Measurements from ENCODE around the gene AIMP2.
"Not testable (repeated sequence)": the region's sequence is repeated elsewhere in the genome, so short reads cannot be mapped to it uniquely, and the experiment has no call there.

The AIMP2 gene

DNA sequence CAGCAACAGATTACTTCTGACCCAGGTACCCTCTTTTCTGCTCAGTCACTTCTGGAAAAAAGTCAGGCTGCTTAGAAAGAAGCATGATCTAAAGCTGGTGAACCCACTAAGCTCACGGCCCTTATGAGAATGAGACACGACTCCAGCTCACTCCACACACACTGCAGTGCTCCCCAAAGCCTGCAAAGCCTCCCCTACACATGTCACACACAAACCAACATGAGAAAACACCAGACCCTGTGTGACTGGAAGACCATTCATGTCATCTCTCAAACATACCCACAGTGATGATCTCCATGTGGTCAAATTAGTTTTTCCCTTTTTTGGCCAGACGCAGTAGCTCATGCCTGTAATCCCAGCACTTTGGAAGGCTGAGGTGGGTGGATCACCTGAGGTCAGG lies 22.5 kb downstream of the AIMP2 start:
- no peak overlapping the region for H3K4me3 ChIP-seq (replicated peaks; ENCODE audit: low read depth, low read length)
- DNase-seq (ENCODE audit: extremely low read depth, low read depth) = no peak
- TF ChIP-seq, protein P1, sequence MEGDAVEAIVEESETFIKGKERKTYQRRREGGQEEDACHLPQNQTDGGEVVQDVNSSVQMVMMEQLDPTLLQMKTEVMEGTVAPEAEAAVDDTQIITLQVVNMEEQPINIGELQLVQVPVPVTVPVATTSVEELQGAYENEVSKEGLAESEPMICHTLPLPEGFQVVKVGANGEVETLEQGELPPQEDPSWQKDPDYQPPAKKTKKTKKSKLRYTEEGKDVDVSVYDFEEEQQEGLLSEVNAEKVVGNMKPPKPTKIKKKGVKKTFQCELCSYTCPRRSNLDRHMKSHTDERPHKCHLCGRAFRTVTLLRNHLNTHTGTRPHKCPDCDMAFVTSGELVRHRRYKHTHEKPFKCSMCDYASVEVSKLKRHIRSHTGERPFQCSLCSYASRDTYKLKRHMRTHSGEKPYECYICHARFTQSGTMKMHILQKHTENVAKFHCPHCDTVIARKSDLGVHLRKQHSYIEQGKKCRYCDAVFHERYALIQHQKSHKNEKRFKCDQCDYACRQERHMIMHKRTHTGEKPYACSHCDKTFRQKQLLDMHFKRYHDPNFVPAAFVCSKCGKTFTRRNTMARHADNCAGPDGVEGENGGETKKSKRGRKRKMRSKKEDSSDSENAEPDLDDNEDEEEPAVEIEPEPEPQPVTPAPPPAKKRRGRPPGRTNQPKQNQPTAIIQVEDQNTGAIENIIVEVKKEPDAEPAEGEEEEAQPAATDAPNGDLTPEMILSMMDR (IDR thresholded peaks at IDR 0.05; ENCODE audit: low read depth, low read length, missing control alignments) = no peak

DNA sequence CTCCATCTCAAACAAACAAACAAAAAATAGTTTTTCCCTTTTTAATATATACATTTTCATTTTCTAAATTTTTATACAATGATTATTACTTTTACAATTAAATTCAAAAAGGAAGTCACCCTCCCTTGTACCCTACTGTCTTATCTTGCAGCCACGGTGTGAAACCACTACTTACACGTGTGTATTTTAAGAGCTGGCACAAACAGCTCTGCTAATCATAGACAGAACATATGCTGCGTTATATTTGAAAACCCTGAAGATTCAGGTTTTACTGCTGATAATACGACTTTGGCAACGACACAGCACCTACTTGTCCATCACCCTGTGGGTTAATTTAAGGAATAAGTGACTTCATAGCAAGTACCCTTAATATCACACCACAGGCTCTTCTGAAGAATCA lies 23.1 kb downstream of the AIMP2 start:
- TF ChIP-seq, protein P1 (IDR thresholded peaks at IDR 0.05; ENCODE audit: low read depth, low read length, missing control alignments) = no peak

DNA sequence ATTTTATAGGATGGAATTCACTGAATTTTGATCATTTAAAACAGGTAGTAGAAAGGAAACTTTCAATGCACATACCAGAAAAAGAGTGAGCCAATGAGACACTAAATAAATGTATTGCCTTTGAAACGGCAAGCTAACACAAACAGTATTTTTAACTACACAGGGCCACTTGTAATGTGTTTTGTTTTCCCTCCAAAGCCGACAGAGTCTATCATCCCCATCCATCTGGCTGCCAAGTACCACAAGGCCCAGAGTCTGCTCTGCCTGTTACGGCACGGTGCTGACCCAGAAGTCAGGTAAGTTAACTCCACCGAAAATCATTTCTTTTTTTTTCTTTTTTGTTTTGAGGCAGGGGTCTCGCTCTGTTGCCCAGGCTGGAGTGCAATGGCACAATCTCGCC lies 23.6 kb downstream of the AIMP2 start:
- TF ChIP-seq, protein P1 (IDR thresholded peaks at IDR 0.05; ENCODE audit: low read depth, low read length, missing control alignments) = no peak
- no peak overlapping the region for H3K4me3 ChIP-seq (replicated peaks; ENCODE audit: low read depth, low read length)
- no peak for DNase-seq (ENCODE audit: extremely low read depth, low read depth)

More for the DNA sequence above, 23.1 kb downstream of the AIMP2 start:
- H3K4me3 ChIP-seq (replicated peaks; ENCODE audit: low read depth, low read length) = no peak overlapping the region
- no peak for DNase-seq (ENCODE audit: extremely low read depth, low read depth)

GRCh38 chr7:6035165-6035564 lies 26.1 kb downstream of the AIMP2 start:
- H3K4me3 ChIP-seq (replicated peaks; ENCODE audit: low read depth, low read length) = no peak overlapping the region
- DNase-seq (ENCODE audit: extremely low read depth, low read depth) = no peak
- TF ChIP-seq, protein P1 (IDR thresholded peaks at IDR 0.05; ENCODE audit: low read depth, low read length, missing control alignments) = no peak

DNA sequence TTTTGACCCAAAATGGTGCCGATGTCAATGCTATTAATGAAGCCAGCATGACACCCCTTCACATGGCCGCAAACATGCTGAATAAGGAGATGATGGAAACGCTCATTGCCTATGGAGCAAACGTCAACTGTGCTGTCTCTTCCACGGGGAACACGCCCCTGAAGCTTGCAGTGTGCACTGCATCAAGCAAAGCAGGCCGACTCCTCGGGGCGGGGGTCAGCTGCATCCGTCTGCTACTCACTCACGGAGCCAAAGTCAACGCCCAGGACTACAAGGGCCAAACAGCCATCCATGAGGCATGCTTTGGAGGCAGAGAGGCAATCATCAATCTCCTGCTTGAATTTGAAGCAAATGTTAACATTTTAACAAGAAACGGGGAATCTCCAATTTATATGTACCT lies 26.6 kb downstream of the AIMP2 start:
- TF ChIP-seq, protein P1 (IDR thresholded peaks at IDR 0.05; ENCODE audit: low read depth, low read length, missing control alignments) = no peak
- H3K4me3 ChIP-seq (replicated peaks; ENCODE audit: low read depth, low read length) = no peak overlapping the region
- DNase-seq (ENCODE audit: extremely low read depth, low read depth) = no peak

GRCh38 chr7:6049780-6050179 lies 40.7 kb downstream of the AIMP2 start:
- DNase-seq (ENCODE audit: extremely low read depth, low read depth) = no peak
- TF ChIP-seq, protein P1 (IDR thresholded peaks at IDR 0.05; ENCODE audit: low read depth, low read length, missing control alignments) = no peak
- H3K4me3 ChIP-seq (replicated peaks; ENCODE audit: low read depth, low read length) = no peak overlapping the region

DNA sequence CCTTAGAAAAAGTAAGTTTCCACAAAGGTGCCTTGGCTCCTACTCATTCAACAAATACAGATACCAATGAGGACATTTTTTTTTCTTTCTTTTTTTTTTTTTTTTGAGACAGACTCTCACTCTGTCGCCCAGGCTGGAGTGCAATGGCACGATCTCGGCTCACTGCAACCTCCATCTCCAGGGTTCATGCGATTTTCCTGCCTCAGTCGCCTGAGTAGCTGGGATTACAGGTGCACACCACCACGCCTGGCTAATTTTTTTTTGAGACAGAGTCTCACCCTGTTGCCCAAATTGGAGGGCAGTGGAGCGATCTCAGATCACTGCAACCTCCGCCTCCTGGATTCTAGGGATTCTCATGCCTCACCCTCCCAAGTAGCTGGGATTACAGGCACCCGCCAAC lies 42.1 kb downstream of the AIMP2 start:
- not testable (repeated sequence) for H3K4me3 ChIP-seq (replicated peaks; ENCODE audit: low read depth, low read length); DNase-seq (ENCODE audit: extremely low read depth, low read depth)

All from HFF-Myc (cell line).